A549 (cell line): Measurements from ENCODE around the gene ATP6V1B1. TPM values are rescaled to one million over a fixed set of nuclear protein-coding genes. Genes with fewer than 3 reads are reported as not detected.

Source experiments
- ATAC-seq, 2 experiments: fragments of 200-7000 bp in 1 of 2; fragments of >200 bp in 1 of 2; cut with Nextera tagmentation in 1 of 2; cut with Tn5 transposase in 1 of 2; 3 replicates each; pipeline versions ENCODE4 v1.8.0 to v1.9.1; 2018 to 2020; ENCODE audit warnings: mild to moderate bottlenecking in 1 of 2, moderate library complexity in 1 of 2
- CTCF ChIA-PET: fragments of 300-600 bp; sonication (Branson Sonifier 250); formaldehyde crosslinking; extraction: SDS; loops from one replicate; lab custom pipeline; 2021; ENCODE audit warnings: antibody characterized with exemption, inconsistent platforms; lab: Yijun Ruan, JAX
- POLR2A ChIA-PET: fragments of 350-600 bp; formaldehyde crosslinking; extraction: SDS; loops from one replicate; lab custom pipeline; 2021; ENCODE audit warnings: antibody characterized with exemption, inconsistent platforms; lab: Yijun Ruan, JAX
- DNase-seq, 2 experiments: peaks; one replicate each; pipeline versions ENCODE4 v3.0.0 to v3.0.0-alpha.2; 2011 to 2016; ENCODE audit warnings: low read depth in 1 of 2, low spot score in 1 of 2
- FAIRE-seq: peaks from 2 replicates; lab custom pipeline; 2011; peaks lifted over from hg19 to GRCh38; lab: Jason Lieb, UNC
- H3K27ac ChIP-seq, 2 experiments: fragments of >200 bp; sonication (Bioruptor Twin); formaldehyde crosslinking; 3 replicates each; pipeline ENCODE4 v1.5.1; 2016 to 2017
- H3K4me1 ChIP-seq: fragments of >200 bp; sonication (Bioruptor Twin); formaldehyde crosslinking; 3 replicates; pipeline ENCODE4 v1.6.1; 2016
- H3K4me2 ChIP-seq: fragments of >200 bp; sonication (Bioruptor Twin); formaldehyde crosslinking; 3 replicates; pipeline ENCODE4 v1.6.1; 2016
- H3K4me3 ChIP-seq: fragments of >200 bp; sonication (Bioruptor Twin); formaldehyde crosslinking; 3 replicates; pipeline ENCODE4 v1.5.1; 2016
- H3K9me3 ChIP-seq: fragments of >200 bp; sonication (Bioruptor Twin); formaldehyde crosslinking; 3 replicates; pipeline ENCODE4 v1.6.1; 2016
- CBX2 ChIP-seq: fragments of 200-600 bp; sonication (generic); IDR thresholded peaks from 2 replicates; pipeline ENCODE4 v1.6.1; 2016; ENCODE audit warnings: low read depth, mild to moderate bottlenecking, borderline replicate concordance
- EP300 ChIP-seq, 2 experiments: fragments of >200 bp; sonication (Bioruptor Twin); formaldehyde crosslinking; IDR thresholded peaks; 2 replicates in 1 of 2; 3 replicates in 1 of 2; pipeline ENCODE4 v1.6.1; 2016 to 2017
- ESRRA ChIP-seq: fragments of 150-350 bp; IDR thresholded peaks from 2 replicates; pipeline ENCODE4 v1.6.1; 2014; ENCODE audit warnings: mild to moderate bottlenecking, low read length, borderline replicate concordance
- FOSB ChIP-seq: fragments of 250-450 bp; sonication (Bioruptor Pico); IDR thresholded peaks from 2 replicates; pipeline ENCODE4 v1.5.0; 2020; ENCODE audit warnings: mild to moderate bottlenecking, moderate library complexity
- GATA3 ChIP-seq: IDR thresholded peaks from 2 replicates; pipeline ENCODE4 v1.6.1; 2012; ENCODE audit warnings: borderline replicate concordance
- HDAC2 ChIP-seq: fragments of 200-600 bp; sonication (generic); IDR thresholded peaks from 2 replicates; pipeline ENCODE4 v1.6.1; 2016
- HOXB13 ChIP-seq: fragments of 250-450 bp; sonication (Bioruptor Pico); IDR thresholded peaks from 2 replicates; pipeline ENCODE4 v1.5.0; 2020; ENCODE audit warnings: low read depth, mild to moderate bottlenecking, moderate library complexity
- JUNB ChIP-seq: fragments of >200 bp; sonication (Bioruptor Twin); formaldehyde crosslinking; IDR thresholded peaks from 2 replicates; pipeline ENCODE4 v1.6.1; 2016
- KDM5A ChIP-seq: fragments of 200-600 bp; sonication (generic); IDR thresholded peaks from 2 replicates; pipeline ENCODE4 v1.6.1; 2016; ENCODE audit warnings: antibody characterized with exemption, mild to moderate bottlenecking
- NFE2L2 ChIP-seq: fragments of 150-350 bp; conservative IDR thresholded peaks from 2 replicates; pipeline ENCODE4 v1.6.1; 2014; ENCODE audit warnings: low read length
- NPAS2 ChIP-seq: fragments of 250-450 bp; sonication (Bioruptor Pico); IDR thresholded peaks from 2 replicates; pipeline ENCODE4 v1.8.0; 2022; ENCODE audit warnings: mild to moderate bottlenecking, moderate library complexity, borderline replicate concordance
- PHF8 ChIP-seq: fragments of 200-600 bp; sonication (generic); IDR thresholded peaks from 2 replicates; pipeline ENCODE4 v1.6.1; 2016; ENCODE audit warnings: low read depth, mild to moderate bottlenecking, antibody characterized with exemption, moderate library complexity, borderline replicate concordance
- POLR2A ChIP-seq: IDR thresholded peaks from 2 replicates; pipeline ENCODE4 v1.6.1; 2012; ENCODE audit warnings: mild to moderate bottlenecking, low read length
- RARB ChIP-seq: fragments of 250-450 bp; sonication (Bioruptor Pico); IDR thresholded peaks from 2 replicates; pipeline ENCODE4 v1.8.0; 2021; ENCODE audit warnings: mild to moderate bottlenecking, moderate library complexity
- RNF2 ChIP-seq: fragments of 200-600 bp; sonication (generic); IDR thresholded peaks from 2 replicates; pipeline ENCODE4 v1.6.1; 2016; ENCODE audit warnings: low read depth, mild to moderate bottlenecking, antibody characterized with exemption, moderate library complexity, borderline replicate concordance
- TP53 ChIP-seq: fragments of 250-450 bp; sonication (Bioruptor Pico); IDR thresholded peaks from 2 replicates; pipeline ENCODE4 v1.5.0; 2021; ENCODE audit warnings: mild to moderate bottlenecking, moderate library complexity
- ZC3H11A ChIP-seq: fragments of 450-650 bp; IDR thresholded peaks from 2 replicates; pipeline ENCODE4 v1.6.1; 2014; ENCODE audit warnings: antibody characterized with exemption, mild to moderate bottlenecking
- ZFP36 ChIP-seq: fragments of 450-650 bp; IDR thresholded peaks from 2 replicates; pipeline ENCODE4 v1.6.1; 2014; ENCODE audit warnings: borderline replicate concordance; ENCODE audit not compliant: partially characterized antibody
- WGBS: methylation state at CpG from one replicate; pipeline ENCODE4 v1.1.6; 2017; ENCODE audit errors: missing lambda C conversion rate; 5-methylcytosine and 5-hydroxymethylcytosine counted together
- polyA plus RNA-seq, 4 experiments: library from polyadenylated mRNA; depleted of rRNA in 3 of 4; stranded (reverse); fragments of >200 nt; fragmentation: RNase III in 1 of 4; extraction: RNeasy Plus Mini Kit Qiagen cat#74134 plus additional on column Dnase treatment in 1 of 4; gene quantifications; 2 replicates in 3 of 4; 3 replicates in 1 of 4; pipeline ENCODE4 v1.2.3, GENCODE V29; 2011 to 2017
- TF ChIP-seq, protein P1 (sequence below): IDR thresholded peaks from 2 replicates; pipeline ENCODE4 v1.6.1; 2012; ENCODE audit warnings: low read depth, borderline replicate concordance
- TF ChIP-seq, protein P2 (sequence below): fragments of >200 bp; sonication (Bioruptor Twin); formaldehyde crosslinking; IDR thresholded peaks from 2 replicates; pipeline ENCODE4 v1.6.1; 2016
- TF ChIP-seq, protein P3 (sequence below): fragments of >200 bp; sonication (Bioruptor Twin); formaldehyde crosslinking; IDR thresholded peaks from 3 replicates; pipeline ENCODE4 v1.5.1; 2016
- TF ChIP-seq, protein P4 (sequence below): fragments of 250-450 bp; sonication (Bioruptor Pico); IDR thresholded peaks from 2 replicates; pipeline ENCODE4 v1.5.0; 2021; ENCODE audit warnings: mild to moderate bottlenecking, moderate library complexity, borderline replicate concordance
- TF ChIP-seq, protein P5 (sequence below): fragments of >200 bp; sonication (Bioruptor Twin); formaldehyde crosslinking; IDR thresholded peaks from 3 replicates; pipeline ENCODE4 v1.6.1; 2016
- TF ChIP-seq, protein P6 (sequence below): IDR thresholded peaks from 2 replicates; pipeline ENCODE4 v1.6.1; 2012

ATP6V1B1 gene
- polyA plus RNA-seq, 2 of the 4 experiments (the other 2 are of a cell fraction): 1.9 to 2.5 TPM

DNA sequence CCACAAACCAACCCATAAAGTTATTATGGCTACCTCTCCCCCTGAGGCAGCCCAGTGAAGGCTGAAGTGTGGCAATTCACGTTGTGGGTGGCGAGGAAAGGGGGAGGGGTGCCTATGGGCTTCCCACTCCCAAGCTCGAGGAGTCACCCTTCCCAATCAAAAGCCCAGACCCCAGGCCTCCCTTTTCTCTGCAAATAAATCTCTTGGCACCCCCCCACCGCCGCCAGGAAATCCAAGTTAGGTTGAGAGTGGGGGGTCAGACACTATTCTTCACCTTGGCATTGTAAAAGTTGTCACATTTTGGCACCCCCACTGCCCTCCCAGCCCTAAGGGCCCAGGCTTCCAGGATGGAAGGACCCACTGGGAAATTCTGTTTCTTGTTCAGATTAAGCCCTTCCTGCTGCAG lies 49.6 kb downstream of the ATP6V1B1 start (continued):
- TF ChIP-seq, protein P1, sequence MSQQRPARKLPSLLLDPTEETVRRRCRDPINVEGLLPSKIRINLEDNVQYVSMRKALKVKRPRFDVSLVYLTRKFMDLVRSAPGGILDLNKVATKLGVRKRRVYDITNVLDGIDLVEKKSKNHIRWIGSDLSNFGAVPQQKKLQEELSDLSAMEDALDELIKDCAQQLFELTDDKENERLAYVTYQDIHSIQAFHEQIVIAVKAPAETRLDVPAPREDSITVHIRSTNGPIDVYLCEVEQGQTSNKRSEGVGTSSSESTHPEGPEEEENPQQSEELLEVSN: no peak
- no peak for TF ChIP-seq ZFP36
- TF ChIP-seq, protein P2, sequence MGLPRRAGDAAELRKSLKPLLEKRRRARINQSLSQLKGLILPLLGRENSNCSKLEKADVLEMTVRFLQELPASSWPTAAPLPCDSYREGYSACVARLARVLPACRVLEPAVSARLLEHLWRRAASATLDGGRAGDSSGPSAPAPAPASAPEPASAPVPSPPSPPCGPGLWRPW: no peak
- TF ChIP-seq, all 56 proteins: peak for 0

DNA sequence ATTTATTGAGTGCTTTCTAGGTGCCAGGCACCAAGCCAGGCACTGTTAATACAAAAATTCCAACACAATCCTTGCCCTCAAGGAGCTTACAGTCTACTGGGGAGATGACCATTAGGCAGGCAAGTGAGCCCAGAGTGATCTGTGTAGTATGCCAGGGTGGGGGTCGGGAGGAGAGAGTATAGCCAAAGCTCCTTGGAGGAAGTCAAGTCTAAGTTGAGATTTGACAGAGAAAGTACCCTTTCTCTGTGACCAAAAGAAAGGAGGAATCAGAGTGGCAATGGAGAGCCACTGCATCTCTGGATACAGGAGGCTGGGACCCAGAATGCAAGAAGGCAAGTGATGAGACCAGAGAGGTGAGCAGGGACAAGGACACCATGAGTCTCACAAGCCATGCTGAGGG lies 50.3 kb downstream of the ATP6V1B1 start:
- no peak for ATAC-seq
- POLR2A ChIA-PET: no interaction called here
- no peak for TF ChIP-seq KDM5A
- TF ChIP-seq POLR2A: no peak
- no peak for TF ChIP-seq NFE2L2
- TF ChIP-seq, protein P3, sequence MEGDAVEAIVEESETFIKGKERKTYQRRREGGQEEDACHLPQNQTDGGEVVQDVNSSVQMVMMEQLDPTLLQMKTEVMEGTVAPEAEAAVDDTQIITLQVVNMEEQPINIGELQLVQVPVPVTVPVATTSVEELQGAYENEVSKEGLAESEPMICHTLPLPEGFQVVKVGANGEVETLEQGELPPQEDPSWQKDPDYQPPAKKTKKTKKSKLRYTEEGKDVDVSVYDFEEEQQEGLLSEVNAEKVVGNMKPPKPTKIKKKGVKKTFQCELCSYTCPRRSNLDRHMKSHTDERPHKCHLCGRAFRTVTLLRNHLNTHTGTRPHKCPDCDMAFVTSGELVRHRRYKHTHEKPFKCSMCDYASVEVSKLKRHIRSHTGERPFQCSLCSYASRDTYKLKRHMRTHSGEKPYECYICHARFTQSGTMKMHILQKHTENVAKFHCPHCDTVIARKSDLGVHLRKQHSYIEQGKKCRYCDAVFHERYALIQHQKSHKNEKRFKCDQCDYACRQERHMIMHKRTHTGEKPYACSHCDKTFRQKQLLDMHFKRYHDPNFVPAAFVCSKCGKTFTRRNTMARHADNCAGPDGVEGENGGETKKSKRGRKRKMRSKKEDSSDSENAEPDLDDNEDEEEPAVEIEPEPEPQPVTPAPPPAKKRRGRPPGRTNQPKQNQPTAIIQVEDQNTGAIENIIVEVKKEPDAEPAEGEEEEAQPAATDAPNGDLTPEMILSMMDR: no peak
- TF ChIP-seq, protein P2: no peak
- no peak for TF ChIP-seq HOXB13
- TF ChIP-seq, protein P4, sequence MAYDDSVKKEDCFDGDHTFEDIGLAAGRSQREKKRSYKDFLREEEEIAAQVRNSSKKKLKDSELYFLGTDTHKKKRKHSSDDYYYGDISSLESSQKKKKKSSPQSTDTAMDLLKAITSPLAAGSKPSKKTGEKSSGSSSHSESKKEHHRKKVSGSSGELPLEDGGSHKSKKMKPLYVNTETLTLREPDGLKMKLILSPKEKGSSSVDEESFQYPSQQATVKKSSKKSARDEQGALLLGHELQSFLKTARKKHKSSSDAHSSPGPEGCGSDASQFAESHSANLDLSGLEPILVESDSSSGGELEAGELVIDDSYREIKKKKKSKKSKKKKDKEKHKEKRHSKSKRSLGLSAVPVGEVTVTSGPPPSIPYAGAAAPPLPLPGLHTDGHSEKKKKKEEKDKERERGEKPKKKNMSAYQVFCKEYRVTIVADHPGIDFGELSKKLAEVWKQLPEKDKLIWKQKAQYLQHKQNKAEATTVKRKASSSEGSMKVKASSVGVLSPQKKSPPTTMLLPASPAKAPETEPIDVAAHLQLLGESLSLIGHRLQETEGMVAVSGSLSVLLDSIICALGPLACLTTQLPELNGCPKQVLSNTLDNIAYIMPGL (CRISPR knock-in tag): no peak
- TF ChIP-seq, protein P5, sequence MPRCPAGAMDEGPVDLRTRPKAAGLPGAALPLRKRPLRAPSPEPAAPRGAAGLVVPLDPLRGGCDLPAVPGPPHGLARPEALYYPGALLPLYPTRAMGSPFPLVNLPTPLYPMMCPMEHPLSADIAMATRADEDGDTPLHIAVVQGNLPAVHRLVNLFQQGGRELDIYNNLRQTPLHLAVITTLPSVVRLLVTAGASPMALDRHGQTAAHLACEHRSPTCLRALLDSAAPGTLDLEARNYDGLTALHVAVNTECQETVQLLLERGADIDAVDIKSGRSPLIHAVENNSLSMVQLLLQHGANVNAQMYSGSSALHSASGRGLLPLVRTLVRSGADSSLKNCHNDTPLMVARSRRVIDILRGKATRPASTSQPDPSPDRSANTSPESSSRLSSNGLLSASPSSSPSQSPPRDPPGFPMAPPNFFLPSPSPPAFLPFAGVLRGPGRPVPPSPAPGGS: no peak
- TF ChIP-seq, protein P6, sequence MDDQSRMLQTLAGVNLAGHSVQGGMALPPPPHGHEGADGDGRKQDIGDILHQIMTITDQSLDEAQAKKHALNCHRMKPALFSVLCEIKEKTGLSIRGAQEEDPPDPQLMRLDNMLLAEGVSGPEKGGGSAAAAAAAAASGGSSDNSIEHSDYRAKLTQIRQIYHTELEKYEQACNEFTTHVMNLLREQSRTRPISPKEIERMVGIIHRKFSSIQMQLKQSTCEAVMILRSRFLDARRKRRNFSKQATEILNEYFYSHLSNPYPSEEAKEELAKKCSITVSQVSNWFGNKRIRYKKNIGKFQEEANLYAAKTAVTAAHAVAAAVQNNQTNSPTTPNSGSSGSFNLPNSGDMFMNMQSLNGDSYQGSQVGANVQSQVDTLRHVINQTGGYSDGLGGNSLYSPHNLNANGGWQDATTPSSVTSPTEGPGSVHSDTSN: no peak
- no peak for TF ChIP-seq TP53 (CRISPR knock-in tag)
- TF ChIP-seq, all 56 proteins: peak for 0
- no peak for DNase-seq
- H3K9me3 ChIP-seq: no peaks in the 10 kb centered on the region
- 88% methylated on average over 1 of the region's 1 CpG for WGBS
- H3K4me2 ChIP-seq: no peak overlapping the region
- FAIRE-seq: no peak
- H3K4me3 ChIP-seq: no peak overlapping the region
- H3K4me1 ChIP-seq: no peaks in the 10 kb centered on the region
- CTCF ChIA-PET: interaction anchor here (0.6 to 10.9 kb wide), 12 partner anchors 9 to 684 kb away, joined by 3 to 171 read pairs (median 4); partner anchors contain the start of gene FIGLA
- no peak overlapping the region for H3K27ac ChIP-seq

DNA sequence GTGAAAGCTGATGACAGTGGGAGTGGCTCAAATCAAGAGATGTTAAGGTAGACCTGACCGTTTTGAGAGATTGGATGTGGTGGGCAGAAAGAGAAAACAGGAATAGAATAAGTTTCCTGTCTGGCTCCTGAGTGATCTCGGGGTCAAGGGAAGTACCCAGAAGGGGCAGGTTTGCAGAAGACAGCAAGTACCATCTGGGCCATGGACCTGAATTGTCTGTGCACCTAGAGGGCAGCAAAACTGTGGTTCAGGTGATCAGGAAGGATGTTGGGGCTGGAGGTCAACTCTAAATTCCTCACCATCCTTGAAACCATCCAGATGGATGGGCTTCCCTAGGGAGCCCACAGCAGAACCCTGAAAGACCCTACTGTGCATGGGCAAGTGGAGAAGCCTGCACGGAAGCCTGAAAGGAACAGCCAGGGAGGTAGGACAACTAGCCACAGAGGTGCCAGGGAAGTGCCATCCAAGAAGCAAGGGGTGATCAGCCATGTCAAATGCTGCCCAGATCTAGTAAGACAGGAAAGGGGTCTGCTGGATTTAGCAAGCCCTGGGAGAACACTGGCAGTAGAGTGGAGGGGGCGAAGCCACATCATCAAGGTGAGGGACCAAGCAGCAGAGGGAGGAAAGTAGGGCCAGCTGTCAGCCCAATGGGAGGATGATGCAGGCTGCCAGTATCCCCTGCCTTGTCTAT lies 50.9 kb downstream of the ATP6V1B1 start:
- Histone ChIP-seq H3K4me1 (no peaks in the 10 kb centered on the region), H3K27ac (no peak overlapping the region)
- DNase-seq: no peak
- 91% methylated on average over 4 of the region's 4 CpGs for WGBS
- TF ChIP-seq POLR2A (no peak), ESRRA (no peak), JUNB (no peak), FOSB (CRISPR knock-in tag) (no peak), RNF2 (no peak), EP300 (IDR thresholded peaks at IDR 0.05) (no peak), RARB (no peak), NPAS2 (CRISPR knock-in tag) (no peak), CBX2 (no peak), GATA3 (no peak), PHF8 (no peak), ZC3H11A (no peak), HDAC2 (no peak)
- TF ChIP-seq, protein P5: no peak
- TF ChIP-seq, all 56 proteins: peak for 0
- FAIRE-seq (no peak), ATAC-seq (no peak)
- ChIA-PET POLR2A (no interaction called here), CTCF (interaction anchor here (0.6 to 10.9 kb wide), 9 partner anchors 16 to 684 kb away, joined by 3 to 171 read pairs (median 4); no protein-coding TSS in a partner anchor)
- Histone ChIP-seq H3K4me2 (no peak overlapping the region), H3K4me3 (no peak overlapping the region), H3K9me3 (no peaks in the 10 kb centered on the region)
